ENCODE data around the gene TXNDC12.
"Not testable (repeated sequence)": the region's sequence is repeated elsewhere in the genome, so short reads cannot be mapped to it uniquely, and the experiment has no call there.

- not testable (repeated sequence) for TF ChIP-seq CTCF (IDR thresholded peaks at IDR 0.05 in 8 of 11, conservative IDR thresholded peaks at IDR 0.05 in 3 of 11); POLR2A (IDR thresholded peaks at IDR 0.05)
These were observed 32.9 kb upstream of the TXNDC12 start for GRCh38 chr1:52087892-52088291.

All from spleen (tissue), 7 donors.